ENCODE data around the gene DHX15. TPM values are rescaled to one million over a fixed set of nuclear protein-coding genes. Genes with fewer than 3 reads are reported as not detected.

DHX15 gene
- total RNA-seq, 1 donor from 2014 or later = 181 TPM

DNA sequence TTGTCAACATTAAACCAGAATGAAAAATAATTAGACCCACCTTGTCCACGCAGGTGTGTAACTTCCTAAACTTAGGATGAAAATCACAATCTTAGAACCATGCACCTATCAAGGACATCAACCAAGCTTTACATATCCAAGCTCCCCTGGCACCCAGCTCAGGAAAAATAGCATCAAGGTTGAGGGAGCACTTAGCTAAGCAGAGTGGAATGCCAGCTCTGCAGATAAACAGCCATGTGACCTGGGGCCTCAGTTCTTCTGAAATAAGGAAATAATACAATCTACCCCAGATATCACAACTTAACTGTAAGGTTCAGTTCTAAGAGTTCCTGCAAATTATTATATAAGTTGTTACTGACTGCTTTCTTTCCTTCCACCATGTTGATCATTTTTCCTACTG is 64.7 kb downstream of the DHX15 start:
- no peaks in the 10 kb centered on the region for H3K27me3 ChIP-seq (ENCODE audit: control insufficient read depth, insufficient read depth, low read length)
- TF ChIP-seq, protein P1, sequence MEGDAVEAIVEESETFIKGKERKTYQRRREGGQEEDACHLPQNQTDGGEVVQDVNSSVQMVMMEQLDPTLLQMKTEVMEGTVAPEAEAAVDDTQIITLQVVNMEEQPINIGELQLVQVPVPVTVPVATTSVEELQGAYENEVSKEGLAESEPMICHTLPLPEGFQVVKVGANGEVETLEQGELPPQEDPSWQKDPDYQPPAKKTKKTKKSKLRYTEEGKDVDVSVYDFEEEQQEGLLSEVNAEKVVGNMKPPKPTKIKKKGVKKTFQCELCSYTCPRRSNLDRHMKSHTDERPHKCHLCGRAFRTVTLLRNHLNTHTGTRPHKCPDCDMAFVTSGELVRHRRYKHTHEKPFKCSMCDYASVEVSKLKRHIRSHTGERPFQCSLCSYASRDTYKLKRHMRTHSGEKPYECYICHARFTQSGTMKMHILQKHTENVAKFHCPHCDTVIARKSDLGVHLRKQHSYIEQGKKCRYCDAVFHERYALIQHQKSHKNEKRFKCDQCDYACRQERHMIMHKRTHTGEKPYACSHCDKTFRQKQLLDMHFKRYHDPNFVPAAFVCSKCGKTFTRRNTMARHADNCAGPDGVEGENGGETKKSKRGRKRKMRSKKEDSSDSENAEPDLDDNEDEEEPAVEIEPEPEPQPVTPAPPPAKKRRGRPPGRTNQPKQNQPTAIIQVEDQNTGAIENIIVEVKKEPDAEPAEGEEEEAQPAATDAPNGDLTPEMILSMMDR (IDR thresholded peaks at IDR 0.05; ENCODE audit: insufficient read depth, low read length, severe bottlenecking) = no peak
- peaks cover 3% of the 10 kb centered on the region for H3K36me3 ChIP-seq (ENCODE audit: control insufficient read depth, insufficient read depth, low read length)
- DNase-seq (ENCODE audit: low read depth) (no peak), FAIRE-seq (no peak)
- no peak overlapping the region for H3K4me3 ChIP-seq (ENCODE audit: low read depth, low read length)

- Histone ChIP-seq H3K27me3 (ENCODE audit: control insufficient read depth, insufficient read depth, low read length) (no peaks in the 10 kb centered on the region), H3K36me3 (ENCODE audit: control insufficient read depth, insufficient read depth, low read length) (peaks cover 3% of the 10 kb centered on the region), H3K4me3 (ENCODE audit: low read depth, low read length) (no peak overlapping the region)
- FAIRE-seq (no peak), DNase-seq (ENCODE audit: low read depth) (no peak)
- TF ChIP-seq, protein P1 (IDR thresholded peaks at IDR 0.05; ENCODE audit: insufficient read depth, low read length, severe bottlenecking) = no peak
Measured at GRCh38 chr4:24517676-24518075, 66.7 kb downstream of the DHX15 start.

DNA sequence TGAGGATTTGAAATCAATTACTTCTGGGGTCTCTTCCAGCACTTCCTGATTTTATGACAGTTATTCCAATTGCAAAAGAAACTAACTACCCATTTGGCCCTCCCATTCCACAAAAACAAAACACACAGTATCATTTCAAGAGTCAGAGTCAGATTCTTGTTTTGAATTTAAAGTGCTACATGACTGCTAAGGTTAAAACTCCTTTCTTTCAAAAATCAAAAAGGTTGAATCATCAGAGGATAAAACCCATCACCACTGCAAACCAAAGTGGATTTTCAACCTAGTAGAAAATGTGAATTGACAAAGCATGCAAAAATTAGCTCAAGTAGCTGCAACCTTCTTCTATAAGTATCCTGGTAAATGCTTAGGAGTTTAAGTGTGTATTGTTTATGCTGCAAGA is 67.4 kb downstream of the DHX15 start:
- TF ChIP-seq, protein P1 (IDR thresholded peaks at IDR 0.05; ENCODE audit: insufficient read depth, low read length, severe bottlenecking) = no peak
- H3K36me3 ChIP-seq (ENCODE audit: control insufficient read depth, insufficient read depth, low read length) = peaks cover 2% of the 10 kb centered on the region
- no peak for FAIRE-seq

DNA sequence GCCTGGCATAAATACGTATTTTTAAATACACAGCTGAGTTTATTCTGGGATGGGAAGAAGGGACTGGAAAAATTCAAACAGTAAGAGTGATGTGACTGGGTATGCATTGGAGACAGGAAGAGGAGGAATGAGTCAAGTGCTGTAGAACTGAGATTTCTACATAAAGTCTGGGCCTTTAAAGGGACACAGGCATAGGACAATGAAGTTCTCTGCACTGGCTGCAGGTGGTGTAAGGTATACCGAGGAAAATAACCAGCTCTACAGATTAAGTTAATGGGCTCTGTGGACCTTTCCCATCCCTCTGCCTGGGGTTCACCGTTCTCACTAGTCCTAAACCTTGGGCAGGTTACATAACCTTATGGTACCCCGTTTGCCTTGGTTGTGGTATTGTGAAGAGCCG is 68.7 kb downstream of the DHX15 start:
- FAIRE-seq (no peak), DNase-seq (ENCODE audit: low read depth) (no peak)
- Histone ChIP-seq H3K27me3 (ENCODE audit: control insufficient read depth, insufficient read depth, low read length) (no peaks in the 10 kb centered on the region), H3K4me3 (ENCODE audit: low read depth, low read length) (no peak overlapping the region), H3K36me3 (ENCODE audit: control insufficient read depth, insufficient read depth, low read length) (peaks cover 2% of the 10 kb centered on the region)
- TF ChIP-seq, protein P1 (IDR thresholded peaks at IDR 0.05; ENCODE audit: insufficient read depth, low read length, severe bottlenecking) = no peak

More for the DNA sequence above, 67.4 kb downstream of the DHX15 start:
- Histone ChIP-seq H3K4me3 (ENCODE audit: low read depth, low read length) (no peak overlapping the region), H3K27me3 (ENCODE audit: control insufficient read depth, insufficient read depth, low read length) (no peaks in the 10 kb centered on the region)
- DNase-seq (ENCODE audit: low read depth) = no peak

DNA sequence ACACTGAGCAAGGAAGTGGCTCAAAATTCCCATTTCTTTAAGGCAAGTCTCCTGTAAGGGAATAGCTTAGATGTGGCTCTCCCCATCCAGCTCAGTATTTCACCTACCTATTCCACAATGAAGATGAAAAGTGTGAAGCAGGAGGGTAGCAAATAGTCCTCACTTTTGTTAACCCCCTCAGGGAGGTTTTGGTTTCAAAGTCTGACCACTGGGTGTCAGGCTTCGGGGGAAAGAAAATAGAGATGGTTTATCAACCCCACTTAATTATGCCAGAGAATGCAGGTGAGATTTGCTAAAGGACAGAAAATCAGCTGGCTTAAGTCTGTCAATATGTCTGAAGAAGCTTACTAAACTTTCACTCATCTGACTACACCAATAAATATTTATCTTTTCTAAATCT is 69.5 kb downstream of the DHX15 start:
- DNase-seq (ENCODE audit: low read depth) (no peak), FAIRE-seq (no peak)
- Histone ChIP-seq H3K36me3 (ENCODE audit: control insufficient read depth, insufficient read depth, low read length) (peaks cover 2% of the 10 kb centered on the region), H3K27me3 (ENCODE audit: control insufficient read depth, insufficient read depth, low read length) (no peaks in the 10 kb centered on the region), H3K4me3 (ENCODE audit: low read depth, low read length) (no peak overlapping the region)
- TF ChIP-seq, protein P1 (IDR thresholded peaks at IDR 0.05; ENCODE audit: insufficient read depth, low read length, severe bottlenecking) = no peak

DNA sequence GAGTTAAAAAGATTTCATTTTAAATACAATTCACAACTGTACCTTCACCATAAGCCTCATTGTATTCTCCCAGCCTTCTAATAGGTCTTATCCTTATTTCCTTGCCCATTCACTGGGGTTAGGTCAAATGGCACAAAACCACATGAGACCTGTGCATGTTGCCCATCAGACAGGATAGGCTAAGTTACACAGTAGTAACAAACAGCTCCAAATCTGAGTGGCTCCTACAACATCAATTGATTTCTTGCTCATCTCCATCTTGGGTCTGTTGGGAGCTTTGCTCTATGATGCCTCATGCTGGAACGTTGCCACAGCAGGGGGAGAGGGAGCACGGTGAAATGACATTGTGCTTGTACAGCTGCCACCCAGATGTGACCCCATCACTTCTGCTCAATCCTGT is 70.6 kb downstream of the DHX15 start:
- peaks cover 2% of the 10 kb centered on the region for H3K36me3 ChIP-seq (ENCODE audit: control insufficient read depth, insufficient read depth, low read length)
- H3K27me3 ChIP-seq (ENCODE audit: control insufficient read depth, insufficient read depth, low read length) = no peaks in the 10 kb centered on the region
- no peak overlapping the region for H3K4me3 ChIP-seq (ENCODE audit: low read depth, low read length)
- DNase-seq (ENCODE audit: low read depth) (no peak), FAIRE-seq (no peak)
- TF ChIP-seq, protein P1 (IDR thresholded peaks at IDR 0.05; ENCODE audit: insufficient read depth, low read length, severe bottlenecking) = no peak
